Activated CD4-positive, alpha-beta T cell treated with anti-CD3 and anti-CD28 coated beads, Interleukin-2, amount 50 U/mL, for 4 hours (primary cell): ENCODE measurements around the gene KLC1.
"Not testable (repeated sequence)": the region's sequence is repeated elsewhere in the genome, so short reads cannot be mapped to it uniquely, and the experiment has no call there.

ENCODE experiments used
- DNase-seq, 2 experiments: peaks; one replicate each; pipeline ENCODE4 v3.0.0-alpha.2; 2020

KLC1 gene

DNA sequence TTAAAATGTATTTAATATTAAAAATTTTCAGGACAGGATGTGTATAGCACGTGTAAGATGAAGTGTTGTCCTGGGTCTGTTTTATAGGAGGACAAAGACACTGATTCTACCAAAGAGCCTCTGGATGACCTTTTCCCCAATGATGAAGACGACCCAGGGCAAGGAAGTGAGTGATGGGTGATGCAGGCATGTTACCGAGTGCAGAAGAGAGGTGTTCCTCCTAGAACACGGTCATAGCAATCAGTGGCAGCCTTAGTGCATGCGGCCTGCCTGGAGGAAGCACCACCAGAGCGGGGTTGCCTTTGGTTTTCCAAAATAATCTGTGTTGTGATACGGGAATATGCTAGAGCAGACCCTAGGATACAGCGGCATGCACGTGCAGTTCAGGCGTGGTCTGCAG lies 33.0 kb downstream of the KLC1 start:
- DNase-seq: no peak

GRCh38 chr14:103662591-103662990 lies 33.6 kb downstream of the KLC1 start:
- no peak for DNase-seq

GRCh38 chr14:103663506-103663905 lies 34.5 kb downstream of the KLC1 start:
- no peak for DNase-seq

DNA sequence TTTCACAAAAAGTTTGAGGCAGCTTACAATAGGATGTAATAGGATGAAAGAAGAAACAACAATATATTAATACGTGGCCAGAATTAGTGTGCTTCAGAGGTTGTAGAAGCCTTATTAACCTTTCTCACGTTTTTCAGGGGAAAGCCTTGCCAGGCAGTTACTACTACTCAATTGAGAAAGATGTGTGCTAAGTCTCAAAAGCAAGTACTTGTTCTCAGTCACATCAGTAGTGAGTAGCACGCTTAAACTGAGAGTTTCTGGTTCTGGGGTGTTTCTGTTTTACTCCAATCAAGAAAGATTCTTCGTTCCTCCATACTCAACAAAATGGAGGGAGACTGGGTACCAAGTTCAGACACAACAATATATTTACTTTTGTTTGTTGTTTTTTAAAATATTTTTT lies 38.7 kb downstream of the KLC1 start:
- DNase-seq: no peak

GRCh38 chr14:103668117-103668516 lies 39.1 kb downstream of the KLC1 start:
- DNase-seq: no peak

GRCh38 chr14:103669370-103669769 lies 40.4 kb downstream of the KLC1 start:
- no peak for DNase-seq

DNA sequence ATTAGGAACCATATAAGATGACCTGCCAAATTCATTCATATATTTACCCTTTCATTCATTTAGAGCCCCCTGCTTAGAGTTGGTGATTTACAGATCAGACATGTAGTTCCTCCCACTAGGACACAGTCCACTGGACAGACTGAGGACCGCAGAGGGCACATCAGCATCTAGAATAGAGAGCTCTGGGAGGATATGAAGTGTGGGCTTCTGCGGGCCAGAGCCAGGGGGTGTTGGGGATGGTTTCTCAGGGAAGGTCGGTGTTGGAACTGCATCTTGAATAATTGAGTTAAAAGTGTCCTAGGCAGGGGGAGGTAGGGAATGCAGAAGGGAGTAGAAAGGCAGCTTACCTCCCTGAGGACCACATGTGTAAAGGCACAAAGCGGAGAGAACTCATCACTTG lies 42.9 kb downstream of the KLC1 start:
- DNase-seq: no peak

DNA sequence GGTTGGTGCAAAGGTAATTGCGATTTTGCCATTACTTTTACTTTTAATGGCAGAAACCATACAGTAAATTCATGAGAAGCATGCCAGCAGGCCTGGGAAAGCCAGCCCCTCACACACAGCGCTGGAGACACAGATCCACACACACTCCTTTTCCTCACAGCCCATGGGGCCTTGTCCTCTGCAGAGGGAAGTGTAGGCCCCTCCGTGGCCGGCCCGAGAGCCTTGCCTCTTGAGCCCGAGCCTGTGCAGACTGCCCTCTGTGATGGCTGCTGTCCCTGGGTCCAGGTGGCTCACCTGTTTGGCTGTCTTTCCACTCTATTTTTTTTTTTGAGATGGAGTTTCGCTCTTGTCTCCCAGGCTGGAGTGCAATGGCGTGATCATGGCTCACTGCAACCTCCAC lies 46.9 kb downstream of the KLC1 start:
- no peak for DNase-seq

DNA sequence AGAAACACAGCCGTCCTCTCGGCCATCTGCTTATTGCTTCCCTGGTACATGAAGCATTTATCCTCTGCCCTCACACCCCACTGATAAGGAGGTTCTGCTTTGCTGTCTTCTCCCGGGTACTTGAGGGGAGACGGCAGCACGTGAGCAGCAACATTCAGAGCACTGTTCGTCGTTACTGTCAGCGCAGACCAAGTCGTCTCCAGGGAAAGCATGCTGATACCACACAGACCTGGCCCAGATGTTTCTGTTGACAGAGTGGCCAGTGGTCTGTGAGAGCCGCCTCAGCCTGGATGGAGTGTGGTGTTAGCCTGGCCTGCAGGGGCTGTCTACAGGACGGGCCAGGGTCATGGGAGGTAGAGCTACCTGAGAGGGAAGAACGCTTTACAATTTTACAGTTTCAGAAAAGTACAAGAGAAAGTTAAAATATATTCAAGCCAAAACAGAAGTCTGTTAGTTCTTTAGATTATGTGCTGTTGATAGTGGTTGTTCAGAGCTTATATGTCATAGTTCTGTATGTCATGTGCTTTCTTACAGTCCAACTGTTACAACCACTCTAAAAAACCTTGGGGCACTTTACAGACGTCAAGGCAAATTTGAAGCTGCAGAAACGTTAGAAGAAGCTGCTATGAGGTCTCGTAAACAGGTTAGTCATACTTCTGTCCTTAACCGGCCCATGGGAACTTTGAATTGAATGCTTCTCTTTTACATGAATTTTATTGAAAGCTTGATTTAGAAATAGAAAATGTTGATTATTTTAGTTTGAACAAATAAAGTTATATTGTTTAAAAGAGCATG lies 48.1 kb downstream of the KLC1 start:
- no peak for DNase-seq

DNA sequence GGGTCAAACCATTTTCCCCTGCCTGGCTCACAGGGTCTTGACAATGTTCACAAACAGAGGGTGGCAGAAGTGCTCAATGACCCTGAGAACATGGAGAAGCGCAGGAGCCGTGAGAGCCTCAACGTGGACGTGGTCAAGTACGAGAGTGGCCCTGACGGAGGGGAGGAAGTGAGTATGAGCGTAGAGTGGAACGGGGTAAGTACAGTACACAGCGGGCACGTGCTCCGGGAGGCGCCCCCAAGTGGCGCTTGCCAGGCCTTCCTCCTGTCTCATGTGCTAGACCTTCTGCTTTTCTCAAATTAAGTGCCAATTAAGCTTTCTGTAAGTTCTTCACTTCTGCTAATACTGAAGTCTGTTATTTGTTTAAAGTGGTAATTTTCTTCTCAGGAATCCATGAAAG lies 50.3 kb downstream of the KLC1 start:
- peak; percentile 21 for DNase-seq

DNA sequence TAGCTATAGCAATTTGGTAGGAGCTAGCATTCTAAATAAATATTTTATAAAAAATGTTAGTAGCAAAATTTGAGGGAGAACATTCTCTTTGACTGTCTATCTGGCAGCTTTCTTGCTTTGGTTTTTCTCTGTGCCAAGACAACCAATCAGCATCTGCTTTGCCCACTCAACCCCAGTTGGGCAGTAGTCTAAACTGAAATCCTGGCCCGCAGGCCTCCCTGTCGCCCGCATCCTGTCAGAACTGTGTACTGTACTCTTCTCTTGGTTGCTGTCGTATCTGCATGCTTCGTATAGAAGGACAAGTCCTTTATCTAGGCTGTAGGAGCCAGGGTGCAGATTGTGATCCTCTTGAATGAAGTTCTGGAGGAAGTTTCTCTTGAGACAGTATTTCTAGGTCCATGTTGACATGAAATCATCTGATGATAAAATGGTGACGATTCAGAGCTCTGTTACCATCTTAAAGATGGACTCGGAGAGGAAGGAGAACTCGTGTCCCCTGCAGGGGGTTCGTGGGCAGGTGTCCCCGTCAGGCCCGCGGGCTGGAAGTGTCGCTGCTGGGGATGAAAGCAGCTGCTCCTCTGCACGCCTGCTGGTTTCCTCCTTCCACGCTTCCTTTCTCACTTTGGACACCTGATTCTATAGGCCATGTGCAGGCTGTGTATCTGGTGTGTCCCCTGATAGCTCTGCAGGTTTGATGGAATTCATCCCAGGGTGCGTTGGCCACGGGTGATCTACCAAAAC lies 51.6 kb downstream of the KLC1 start:
- DNase-seq: no peak

GRCh38 chr14:103683139-103683538 lies 54.1 kb downstream of the KLC1 start:
- DNase-seq: no peak

DNA sequence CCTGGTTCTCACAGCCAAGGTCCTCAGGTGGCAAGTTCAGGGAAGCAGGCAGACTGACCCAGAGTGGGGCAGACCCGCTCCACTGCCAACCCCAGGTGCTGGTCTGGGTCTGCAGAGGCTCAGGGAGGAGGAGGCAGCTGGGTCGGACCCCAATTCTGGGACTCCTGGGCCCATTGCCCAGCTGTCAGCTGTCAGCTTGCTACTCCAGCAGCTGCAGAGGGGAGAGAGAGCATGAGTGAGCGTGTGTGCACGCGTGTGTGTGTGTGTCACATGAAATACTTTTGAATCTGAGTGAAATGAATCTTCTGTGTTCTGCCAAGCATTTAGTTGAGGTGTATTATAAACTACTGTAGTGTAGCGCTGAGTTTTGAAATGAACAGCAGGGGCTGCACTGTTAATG lies 55.5 kb downstream of the KLC1 start:
- no peak for DNase-seq

DNA sequence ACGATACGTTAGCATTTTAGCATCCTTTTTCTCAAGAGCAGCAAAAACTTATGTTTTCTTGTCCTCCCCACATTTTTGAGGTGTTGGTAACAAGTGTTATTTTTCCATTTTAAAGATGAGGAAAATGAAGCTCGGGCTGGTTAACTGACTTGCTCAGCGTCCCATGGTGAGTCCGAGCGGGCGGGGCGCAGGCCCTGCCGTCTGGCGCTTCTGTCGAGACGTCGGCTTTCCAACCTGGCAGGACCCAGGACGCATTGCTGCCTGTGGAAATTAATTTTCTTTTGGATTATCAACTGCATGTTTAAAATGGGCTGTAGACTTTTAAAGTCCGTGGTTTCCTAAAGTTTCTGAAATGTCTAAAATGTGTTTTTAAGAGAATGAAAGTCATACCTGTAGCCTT lies 55.9 kb downstream of the KLC1 start:
- no peak for DNase-seq

DNA sequence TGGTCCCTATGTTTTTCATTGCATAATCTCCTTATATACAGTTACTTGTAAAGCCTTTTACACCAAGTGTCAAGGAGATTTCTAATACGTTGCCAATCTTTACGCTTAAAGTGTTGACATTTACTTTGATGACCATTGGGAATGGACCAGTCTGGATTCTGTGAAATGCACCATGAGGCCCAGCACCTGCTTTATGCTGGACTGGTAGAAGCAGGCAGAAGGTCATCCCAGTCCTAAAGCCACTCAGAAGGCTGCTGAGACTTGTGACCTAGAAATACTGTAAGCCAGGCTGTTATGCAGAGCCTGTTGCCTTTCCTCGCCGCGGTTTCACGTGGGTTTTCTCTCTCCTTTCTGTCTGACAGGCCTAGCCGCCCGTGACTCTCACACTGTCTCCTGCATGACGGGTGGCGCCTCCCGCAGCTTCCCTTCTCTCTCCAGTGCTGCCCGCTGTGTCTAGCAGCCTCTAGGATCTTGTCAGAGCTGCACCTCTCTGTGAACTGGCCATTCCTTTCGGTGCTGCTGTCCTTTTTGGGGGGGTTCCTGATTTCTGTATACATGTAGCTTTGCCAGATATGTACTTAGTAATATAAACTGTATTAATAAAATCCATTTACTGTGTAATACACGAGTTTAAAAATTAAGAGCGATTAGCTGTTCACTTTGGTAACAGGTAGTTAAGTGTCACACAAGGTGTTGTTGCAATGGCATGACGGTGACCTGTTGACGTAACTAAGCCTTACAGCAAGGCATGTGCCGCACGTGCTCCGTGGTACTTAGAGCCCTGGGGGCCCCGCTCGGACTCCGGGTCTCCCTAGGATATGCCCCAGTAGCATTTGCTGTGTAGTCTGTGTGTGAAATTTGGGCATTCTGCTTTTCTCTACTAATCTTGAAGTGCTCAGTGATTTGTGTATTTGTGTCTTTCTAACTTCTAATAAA lies 56.5 kb downstream of the KLC1 start:
- no peak for DNase-seq

DNA sequence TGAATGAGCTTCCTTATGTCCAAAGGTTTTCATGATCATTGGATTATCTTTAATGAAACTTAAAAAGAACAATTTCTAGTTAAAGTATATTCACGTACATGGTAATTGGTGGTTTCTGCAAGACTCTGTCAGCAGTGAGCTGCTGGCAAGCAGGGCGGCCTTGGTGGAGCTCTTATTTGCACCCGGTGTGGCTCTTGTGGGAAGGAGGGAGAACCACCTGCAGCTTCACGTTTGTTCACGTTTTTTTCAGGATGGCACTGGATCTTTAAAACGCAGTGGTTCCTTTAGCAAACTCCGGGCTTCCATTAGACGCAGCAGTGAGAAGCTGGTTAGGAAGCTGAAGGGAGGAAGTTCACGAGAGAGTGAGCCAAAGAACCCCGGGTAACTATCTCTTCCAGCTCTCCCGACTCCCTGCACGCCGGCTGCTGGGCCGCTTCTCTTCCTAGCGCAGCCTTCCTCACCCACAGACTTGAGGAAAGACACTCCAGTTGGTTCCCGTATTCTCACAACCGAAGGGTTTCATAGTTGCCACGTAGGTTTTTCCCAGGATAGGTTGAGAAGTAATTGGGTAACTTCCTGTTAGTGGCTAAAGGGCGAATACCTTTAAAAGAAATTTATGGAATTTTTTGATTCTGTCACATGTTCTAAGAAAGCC lies 57.9 kb downstream of the KLC1 start:
- no peak for DNase-seq

- DNase-seq: no peak
These were observed 58.7 kb downstream of the KLC1 start for GRCh38 chr14:103687712-103688111.

GRCh38 chr14:103688441-103688840 lies 59.4 kb downstream of the KLC1 start:
- no peak for DNase-seq

GRCh38 chr14:103688906-103689902 lies 60.2 kb downstream of the KLC1 start:
- no peak for DNase-seq

DNA sequence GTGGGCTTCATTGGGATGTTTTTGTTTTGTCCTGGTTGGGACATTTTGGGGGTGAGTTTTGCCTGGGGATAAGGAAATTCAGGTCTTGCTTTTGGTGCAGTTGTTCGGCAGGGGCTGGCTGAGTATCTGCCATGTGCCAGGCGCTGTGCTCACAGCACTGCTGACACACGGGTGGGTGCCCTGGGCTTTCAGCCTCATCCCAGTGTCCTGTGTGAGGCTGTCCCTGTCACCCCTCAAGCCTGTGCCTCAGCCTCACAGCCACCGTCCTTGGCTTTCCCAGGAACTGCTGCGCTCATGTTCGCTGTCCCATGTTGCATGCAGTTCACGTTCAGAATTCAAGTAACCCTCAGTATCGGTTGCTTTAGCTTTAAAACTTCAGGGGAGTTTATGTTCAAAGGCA lies 61.3 kb downstream of the KLC1 start:
- no peak for DNase-seq

DNA sequence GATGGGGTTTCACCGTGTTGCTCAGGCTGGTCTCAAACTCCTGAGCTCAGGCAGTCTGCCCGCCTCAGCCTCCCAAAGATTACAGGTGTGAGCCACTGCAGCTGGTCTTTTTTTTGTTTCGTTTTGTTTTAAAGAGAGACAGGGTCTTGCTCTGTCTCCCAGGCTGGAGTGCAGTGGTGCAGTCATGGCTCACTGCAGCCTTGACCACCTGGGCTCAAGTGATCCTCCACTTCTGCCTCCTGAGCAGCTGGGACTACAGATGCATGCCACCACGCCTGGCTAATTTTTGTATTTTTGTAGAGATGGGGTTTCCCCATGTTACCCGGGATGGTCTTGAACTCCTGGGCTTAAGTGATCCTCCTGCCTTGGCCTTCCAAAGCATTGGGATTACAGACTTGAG lies 62.6 kb downstream of the KLC1 start:
- DNase-seq: not testable (repeated sequence)

- no peak for DNase-seq
These were observed 63.1 kb downstream of the KLC1 start for GRCh38 chr14:103692159-103692558.
